HepG2 (cell line): Measurements from ENCODE around the gene KDM4B. TPM values are rescaled to one million over a fixed set of nuclear protein-coding genes. Genes with fewer than 3 reads are reported as not detected.
"Not testable (repeated sequence)": the region's sequence is repeated elsewhere in the genome, so short reads cannot be mapped to it uniquely, and the experiment has no call there.

Experiments
- ATAC-seq: fragments of 200-7000 bp; cut with Tn5 transposase; 3 replicates; pipeline ENCODE4 v1.9.1; 2020; ENCODE audit warnings: mild to moderate bottlenecking, moderate library complexity
- BruUV-seq: library from RNA; stranded (reverse); fragments of 400-500 nt; replicated peaks from 2 replicates; lab custom pipeline; 2021; lab: Mats Ljungman, UMichigan
- CTCF ChIA-PET: fragments of 300-600 bp; formaldehyde crosslinking; extraction: SDS; loops from one replicate; lab custom pipeline; 2021; ENCODE audit warnings: low total read pairs, inconsistent platforms, low intra/inter-chr PET ratio; lab: Yijun Ruan, JAX
- POLR2A ChIA-PET: fragments of 350-600 bp; sonication (Branson Sonifier 250); formaldehyde crosslinking; loops from one replicate; lab custom pipeline; 2020; ENCODE audit warnings: antibody characterized with exemption, inconsistent platforms; lab: Yijun Ruan, JAX
- DNase-seq: peaks from one replicate; pipeline ENCODE4 v3.0.0-alpha.2; 2015; ENCODE audit warnings: low spot score
- FAIRE-seq: peaks from 3 replicates; lab custom pipeline; 2011; peaks lifted over from hg19 to GRCh38; lab: Jason Lieb, UNC
- H2AFZ ChIP-seq: one replicate; pipeline ENCODE4 v1.6.1; 2011; ENCODE audit warnings: low read length, inconsistent platforms
- H3K27ac ChIP-seq: fragments of 300-600 bp; 3 replicates; pipeline ENCODE4 v1.8.0; 2011; ENCODE audit warnings: mixed run types, mild to moderate bottlenecking, mixed read lengths, low read length, inconsistent platforms; ENCODE audit not compliant: insufficient read depth; ENCODE audit errors: extremely low read length
- H3K27me3 ChIP-seq, 2 experiments: fragments of 200-600 bp in 1 of 2; 2 replicates in 1 of 2; 3 replicates in 1 of 2; pipeline versions ENCODE4 v1.6.0 to v1.8.0; 2011; ENCODE audit warnings: low read length in 2 of 2, mild to moderate bottlenecking in 2 of 2, moderate library complexity in 2 of 2, inconsistent platforms in 1 of 2; ENCODE audit not compliant: insufficient read depth in 2 of 2, control insufficient read depth in 1 of 2
- H3K36me3 ChIP-seq, 2 experiments: fragments of 200-600 bp in 1 of 2; replicated peaks in 1 of 2; 2 replicates in 1 of 2; 3 replicates in 1 of 2; pipeline versions ENCODE4 v1.5.1 to v1.8.0; 2011; ENCODE audit warnings: low read length in 2 of 2, inconsistent platforms in 1 of 2; ENCODE audit not compliant: insufficient read depth in 2 of 2, control insufficient read depth in 1 of 2
- H3K4me1 ChIP-seq: 2 replicates; pipeline ENCODE4 v1.5.1; 2012; ENCODE audit warnings: low read length, inconsistent platforms; ENCODE audit not compliant: insufficient read depth
- H3K4me2 ChIP-seq: 2 replicates; pipeline ENCODE4 v1.6.0; 2011; ENCODE audit warnings: low read depth, low read length, inconsistent platforms
- H3K4me3 ChIP-seq, 3 experiments: fragments of 200-600 bp in 1 of 3; sonication (generic), shearing (Covaris generic) in 1 of 3; replicated peaks in 1 of 3; 2 replicates each; pipeline ENCODE4 v1.5.1; 2011 to 2016; ENCODE audit warnings: low read length in 3 of 3, inconsistent platforms in 2 of 3, low read depth in 2 of 3, mild to moderate bottlenecking in 2 of 3, control low read depth in 1 of 3, mixed read lengths in 1 of 3; ENCODE audit not compliant: insufficient read depth in 1 of 3
- H3K79me2 ChIP-seq: one replicate; pipeline ENCODE4 v1.6.1; 2011; ENCODE audit warnings: low read length, inconsistent platforms; ENCODE audit not compliant: insufficient read depth
- H3K9ac ChIP-seq: 2 replicates; pipeline ENCODE4 v1.6.0; 2011; ENCODE audit warnings: mild to moderate bottlenecking, low read depth, low read length, inconsistent platforms; ENCODE audit not compliant: insufficient read depth
- H3K9me3 ChIP-seq: 2 replicates; pipeline ENCODE4 v1.5.1; 2012; ENCODE audit warnings: mild to moderate bottlenecking, low read length
- H4K20me1 ChIP-seq: 2 replicates; pipeline ENCODE4 v1.6.0; 2011; ENCODE audit warnings: inconsistent platforms, mild to moderate bottlenecking, low read length, moderate library complexity; ENCODE audit not compliant: insufficient read depth
- AKAP8 ChIP-seq: sonication (generic); formaldehyde crosslinking; IDR thresholded peaks from 2 replicates; pipeline ENCODE4 v1.5.1; 2020; ENCODE audit warnings: mild to moderate bottlenecking, missing genetic modification reagents
- CTCF ChIP-seq: sonication (generic); formaldehyde crosslinking; IDR thresholded peaks from 2 replicates; pipeline ENCODE4 v1.5.0; 2020; ENCODE audit warnings: mild to moderate bottlenecking, missing genetic modification reagents, moderate library complexity
- SAP130 ChIP-seq: IDR thresholded peaks from 2 replicates; pipeline ENCODE4 v1.6.1; 2016; ENCODE audit warnings: low read depth
- SIN3A ChIP-seq: IDR thresholded peaks from 2 replicates; pipeline ENCODE4 v1.6.1; 2011; ENCODE audit warnings: low read depth, mild to moderate bottlenecking, control low read depth, low read length, borderline replicate concordance
- SUZ12 ChIP-seq: fragments of 150-350 bp; IDR thresholded peaks from 2 replicates; pipeline ENCODE4 v1.6.1; 2014; ENCODE audit warnings: low read depth, low read length
- ZMYM3 ChIP-seq: sonication (generic); formaldehyde crosslinking; IDR thresholded peaks from 2 replicates; pipeline ENCODE4 v1.5.1; 2020; ENCODE audit warnings: mild to moderate bottlenecking, missing genetic modification reagents
- ZNF121 ChIP-seq: sonication (generic); formaldehyde crosslinking; IDR thresholded peaks from 2 replicates; pipeline ENCODE4 v1.5.0; 2020; ENCODE audit warnings: mild to moderate bottlenecking, missing genetic modification reagents
- ZNF687 ChIP-seq: sonication (generic); formaldehyde crosslinking; IDR thresholded peaks from 2 replicates; pipeline ENCODE4 v1.5.1; 2020; ENCODE audit warnings: mild to moderate bottlenecking, missing genetic modification reagents, moderate library complexity
- ZNF770 ChIP-seq: sonication (generic); formaldehyde crosslinking; IDR thresholded peaks from 2 replicates; pipeline ENCODE4 v1.5.0; 2020; ENCODE audit warnings: mild to moderate bottlenecking, missing genetic modification reagents
- WGBS: methylation state at CpG from one replicate; pipeline ENCODE4 v1.1.6; 2017; ENCODE audit warnings: low lambda C conversion rate; 5-methylcytosine and 5-hydroxymethylcytosine counted together
- in situ Hi-C: cut with HindIII; loops from 2 replicates; pipeline ENCODE4 v1.10.0; 2017; ENCODE audit warnings: low pct_unique_long_range_greater_than_20kb; ENCODE audit not compliant: extremely low pct_ligation_motif_present
- intact Hi-C: fragments of 100-400 bp; cut with micrococcal nuclease; formaldehyde crosslinking; loops from one replicate; pipeline ENCODE4 v1.10.0; 2022; ENCODE audit not compliant: unreplicated experiment
- polyA plus RNA-seq, 8 experiments: library from polyadenylated mRNA; depleted of rRNA in 3 of 8; stranded (reverse) in 7 of 8; unstranded in 1 of 8; fragments of >200 nt; fragmentation: Illumina TruSeq in 4 of 8; extraction: Trizol in 4 of 8; gene quantifications; 2 replicates each; pipeline versions ENCODE4 v1.2.1 to v1.2.3, GENCODE V29; 2011 to 2016; ENCODE audit warnings: low read depth in 4 of 8, missing spikeins in 1 of 8, mixed read lengths in 1 of 8; ENCODE audit not compliant: insufficient read depth in 1 of 8
- total RNA-seq, 5 experiments: library from RNA; depleted of rRNA; stranded (reverse); fragments of >200 nt; fragmentation: Illumina TruSeq; extraction: Trizol; gene quantifications; 2 replicates each; pipeline ENCODE4 v1.2.3, GENCODE V29; 2016; ENCODE audit warnings: low read depth in 1 of 5

Gene KDM4B
- total and polyA plus RNA-seq, 2 of the 13 experiments (the other 11 are each of a cell fraction or from before 2014, with no cell fraction given): 4.9 to 14.6 TPM

- TF ChIP-seq SUZ12 (no peak), SIN3A (no peak), SAP130 (CRISPR knock-in tag) (no peak)
Observed at GRCh38 chr19:5028229-5028886, 59.4 kb downstream of the KDM4B start (continued).

GRCh38 chr19:5029596-5029995, 60.7 kb downstream of the KDM4B start:
- CTCF ChIA-PET: interaction anchor here (1.0 to 3.3 kb wide), 3 partner anchors 28 to 218 kb away, joined by 3 to 46 read pairs (median 3); no protein-coding TSS in a partner anchor
- FAIRE-seq (peak; percentile 60), ATAC-seq (peak; percentile 16; the same call in 2 of the 3 replicates), DNase-seq (peak; percentile 54)
- 77% methylated on average over 8 of the region's 12 CpGs for WGBS
- in situ Hi-C loops, BruUV-seq, H3K27me3 ChIP-seq, H3K4me3 ChIP-seq, H2AFZ ChIP-seq, intact Hi-C loops, H3K4me2 ChIP-seq, H3K9ac ChIP-seq, H3K9me3 ChIP-seq, POLR2A ChIA-PET, H3K27ac ChIP-seq: not testable (repeated sequence)
- peak; percentile 72 for TF ChIP-seq CTCF (CRISPR knock-in tag)
- 0 out of 2 replicates have a peak, but pooled peaks have one; percentile 32 for TF ChIP-seq ZMYM3 (CRISPR knock-in tag)
- TF ChIP-seq ZNF121: peak; percentile 76
- TF ChIP-seq ZNF687 (CRISPR knock-in tag): 0 out of 2 replicates have a peak, but pooled peaks have one; percentile 10
- peak; percentile 72; the same call in 1 of the 2 replicates for TF ChIP-seq ZNF770
- 0 out of 2 replicates have a peak, but pooled peaks have one; percentile 15 for TF ChIP-seq AKAP8 (CRISPR knock-in tag)
- H3K79me2 ChIP-seq: peaks cover 21% of the 10 kb centered on the region
- peaks cover 63% of the 10 kb centered on the region for H4K20me1 ChIP-seq
- H3K36me3 ChIP-seq: peaks cover 13 to 27% of the 10 kb centered on the region in 2 experiments; a peak in 4 of 5 replicates
- H3K4me1 ChIP-seq: peaks cover 22% of the 10 kb centered on the region
